K562 (cell line): ENCODE results near the gene AGXT. TPM values are rescaled to one million over a fixed set of nuclear protein-coding genes. Genes with fewer than 3 reads are reported as not detected.

Experiments
- CREB5 ChIP-seq: fragments of 250-450 bp; sonication (Bioruptor Pico); IDR thresholded peaks from 2 replicates; pipeline ENCODE4 v1.5.0; 2020; ENCODE audit warnings: mild to moderate bottlenecking
- DEAF1 ChIP-seq: fragments of 450-650 bp; formaldehyde crosslinking; IDR thresholded peaks from 2 replicates; pipeline ENCODE4 v1.4.0; 2020; ENCODE audit warnings: mild to moderate bottlenecking, moderate library complexity
- GABPB2 ChIP-seq: fragments of 250-450 bp; sonication (Bioruptor Pico); conservative IDR thresholded peaks from 2 replicates; pipeline ENCODE4 v1.5.1; 2021; ENCODE audit warnings: mild to moderate bottlenecking
- MXD1 ChIP-seq: fragments of 250-450 bp; sonication (Bioruptor Pico); IDR thresholded peaks from 2 replicates; pipeline ENCODE4 v1.8.0; 2021; ENCODE audit warnings: borderline replicate concordance, mild to moderate bottlenecking, moderate library complexity; ENCODE audit not compliant: poor library complexity, severe bottlenecking
- PHF20 ChIP-seq: fragments of 450-650 bp; IDR thresholded peaks from 2 replicates; pipeline ENCODE4 v1.6.1; 2018; ENCODE audit not compliant: partially characterized antibody
- SLC30A9 ChIP-seq: fragments of 250-450 bp; sonication (Bioruptor Pico); IDR thresholded peaks from 2 replicates; pipeline ENCODE4 v1.8.0; 2022; ENCODE audit warnings: mild to moderate bottlenecking, moderate library complexity
- TBL1XR1 ChIP-seq, 2 experiments: IDR thresholded peaks; 2 replicates each; pipeline ENCODE4 v1.6.1; 2012; ENCODE audit warnings: improper control_type of control experiment in 2 of 2, low read length in 2 of 2, mild to moderate bottlenecking in 1 of 2
- ZBTB1 ChIP-seq: sonication (generic); formaldehyde crosslinking; IDR thresholded peaks from 2 replicates; pipeline ENCODE4 v1.8.1; 2023; ENCODE audit warnings: missing genetic modification reagents, low read depth, mild to moderate bottlenecking, borderline replicate concordance
- ZNF184 ChIP-seq: sonication (generic); formaldehyde crosslinking; IDR thresholded peaks from 2 replicates; pipeline ENCODE4 v1.5.0; 2020; ENCODE audit warnings: missing genetic modification reagents
- polyA plus RNA-seq, 8 experiments: library from polyadenylated mRNA; depleted of rRNA in 4 of 8; stranded (reverse) in 5 of 8; unstranded in 3 of 8; fragments of >200 nt; fragmentation: Nextera tagmentation in 2 of 8; fragmentation: Illumina TruSeq in 1 of 8; extraction: Ambion mirVana in 2 of 8; extraction: Trizol in 1 of 8; gene quantifications; 2 replicates each; pipeline versions ENCODE4 v1.2.1 to v1.2.3, GENCODE V29; 2011 to 2014; ENCODE audit warnings: inconsistent platforms in 1 of 8, missing spikeins in 1 of 8
- total RNA-seq, 7 experiments: library from RNA; depleted of rRNA in 6 of 7; stranded (reverse); fragments of >200 nt in 6 of 7; fragmentation: Illumina TruSeq in 2 of 7; extraction: Trizol in 2 of 7; gene quantifications; 2 replicates each; pipeline versions ENCODE4 v1.2.1 to v1.2.3, GENCODE V29; 2011 to 2021; ENCODE audit warnings: low replicate concordance in 1 of 7

The AGXT gene
- total and polyA plus RNA-seq, 9 of the 15 experiments (the other 6 are each of a cell fraction or from before 2014, with no cell fraction given), result 0.18 TPM; not detected in 8

- TF ChIP-seq GABPB2 (CRISPR knock-in tag), result no peak
- TF ChIP-seq MXD1, result no peak
- no peak for TF ChIP-seq SLC30A9 (CRISPR knock-in tag)
- no peak for TF ChIP-seq DEAF1
- no peak for TF ChIP-seq ZBTB1
- no peak for TF ChIP-seq TBL1XR1 (IDR thresholded peaks at IDR 0.05; ENCODE audit: low read length in 2 of 2)
- TF ChIP-seq PHF20, result no peak
- no peak for TF ChIP-seq ZNF184 (CRISPR knock-in tag)
- TF ChIP-seq CREB5 (CRISPR knock-in tag), result no peak
Measured at GRCh38 chr2:240900141-240900860, 31.7 kb downstream of the AGXT start (continued).
